K562 (cell line): ENCODE results near the gene RIOX2. TPM values are rescaled to one million over a fixed set of nuclear protein-coding genes. Genes with fewer than 3 reads are reported as not detected.

ENCODE experiments used
- ATAC-seq: fragments of 200-7000 bp; cut with Tn5 transposase; 3 replicates; pipeline ENCODE4 v1.9.1; 2020; ENCODE audit warnings: moderate library complexity
- BruUV-seq: library from RNA; stranded (reverse); fragments of 400-500 nt; replicated peaks from 2 replicates; lab custom pipeline; 2021; lab: Mats Ljungman, UMichigan
- CTCF ChIA-PET: fragments of 300-600 bp; formaldehyde crosslinking; extraction: SDS; loops from one replicate; lab custom pipeline; 2021; ENCODE audit warnings: low intra/inter-chr PET ratio; lab: Yijun Ruan, JAX
- POLR2A ChIA-PET: fragments of 300-600, 350-650 bp; sonication (Branson Sonifier 250); formaldehyde crosslinking; extraction: SDS; loops from one replicate; lab custom pipeline; 2021; ENCODE audit warnings: antibody characterized with exemption, inconsistent platforms; lab: Yijun Ruan, JAX
- DNase-seq, 4 experiments: peaks; one replicate each; pipeline versions ENCODE4 v3.0.0 to v3.0.0-alpha.2; 2011 to 2018; ENCODE audit warnings: low spot score in 3 of 4, mixed read lengths in 3 of 4; ENCODE audit errors: extremely low read depth in 1 of 4
- FAIRE-seq: peaks from 2 replicates; lab custom pipeline; 2011; peaks lifted over from hg19 to GRCh38; lab: Jason Lieb, UNC
- H2AFZ ChIP-seq: 2 replicates; pipeline ENCODE4 v1.6.0; 2011; ENCODE audit warnings: low read depth, low read length, control low read depth, inconsistent platforms
- H3K27ac ChIP-seq: fragments of 200-600 bp; 3 replicates; pipeline ENCODE4 v1.8.0; 2011; ENCODE audit warnings: low read depth, mild to moderate bottlenecking, control low read depth, inconsistent platforms, low read length, moderate library complexity, mixed read lengths; ENCODE audit errors: extremely low read depth
- H3K27me3 ChIP-seq, 2 experiments: fragments of 300-600 bp in 1 of 2; 2 replicates in 1 of 2; 3 replicates in 1 of 2; pipeline versions ENCODE4 v1.6.0 to v1.8.0; 2011; ENCODE audit warnings: inconsistent platforms in 2 of 2, low read length in 2 of 2, mild to moderate bottlenecking in 1 of 2, mixed read lengths in 1 of 2, moderate library complexity in 1 of 2; ENCODE audit not compliant: control insufficient read depth in 2 of 2, insufficient read depth in 2 of 2
- H3K36me3 ChIP-seq: fragments of 300-600 bp; 3 replicates; pipeline ENCODE4 v1.8.0; 2011; ENCODE audit warnings: mild to moderate bottlenecking, low read length, inconsistent platforms; ENCODE audit not compliant: control insufficient read depth, insufficient read depth
- H3K4me1 ChIP-seq, 2 experiments: fragments of 200-600 bp in 1 of 2; replicated peaks in 1 of 2; 2 replicates in 1 of 2; 3 replicates in 1 of 2; pipeline versions ENCODE4 v1.5.1 to v1.8.0; 2011; ENCODE audit warnings: inconsistent platforms in 2 of 2, low read length in 2 of 2, mild to moderate bottlenecking in 1 of 2, mixed read lengths in 1 of 2, moderate library complexity in 1 of 2; ENCODE audit not compliant: control insufficient read depth in 2 of 2, insufficient read depth in 2 of 2
- H3K4me2 ChIP-seq: 2 replicates; pipeline ENCODE4 v1.6.1; 2011; ENCODE audit warnings: low read length, control low read depth, inconsistent platforms, mixed read lengths; ENCODE audit not compliant: insufficient read depth
- H3K4me3 ChIP-seq: fragments of 200-600 bp; sonication (generic), shearing (Covaris generic); 2 replicates; pipeline ENCODE4 v1.5.1; 2016; ENCODE audit warnings: control low read depth, inconsistent platforms
- H3K79me2 ChIP-seq: fragments of 200-600 bp; 3 replicates; pipeline ENCODE4 v1.8.0; 2011; ENCODE audit warnings: low read length, inconsistent platforms; ENCODE audit not compliant: control insufficient read depth, insufficient read depth
- H3K9ac ChIP-seq, 2 experiments: 2 replicates each; pipeline versions ENCODE4 v1.6.0 to v1.6.1; 2011; ENCODE audit warnings: low read depth in 2 of 2, low read length in 2 of 2, control low read depth in 1 of 2, inconsistent platforms in 1 of 2, mild to moderate bottlenecking in 1 of 2, mixed read lengths in 1 of 2; ENCODE audit not compliant: insufficient read depth in 1 of 2
- H3K9me1 ChIP-seq: one replicate; pipeline ENCODE4 v1.6.0; 2011; ENCODE audit warnings: inconsistent platforms, mild to moderate bottlenecking, low read length, moderate library complexity; ENCODE audit not compliant: control insufficient read depth, insufficient read depth
- H3K9me3 ChIP-seq: replicated peaks from 2 replicates; pipeline ENCODE4 v1.5.1; 2011; ENCODE audit warnings: low read depth, low read length, inconsistent platforms; ENCODE audit not compliant: control insufficient read depth, insufficient read depth
- H4K20me1 ChIP-seq: replicated peaks from 2 replicates; pipeline ENCODE4 v1.6.1; 2011; ENCODE audit warnings: low read length, inconsistent platforms, mixed read lengths; ENCODE audit not compliant: control insufficient read depth, insufficient read depth
- FOXA3 ChIP-seq, 2 experiments: fragments of 450-650 bp in 1 of 2; sonication (generic) in 1 of 2; formaldehyde crosslinking; IDR thresholded peaks in 1 of 2; conservative IDR thresholded peaks in 1 of 2; 2 replicates each; pipeline versions ENCODE4 v1.4.0 to v1.8.0; 2020 to 2022; ENCODE audit warnings: mild to moderate bottlenecking in 2 of 2, missing genetic modification reagents in 1 of 2
- NCOA1 ChIP-seq: fragments of 450-650 bp; IDR thresholded peaks from 2 replicates; pipeline ENCODE4 v1.6.1; 2016; ENCODE audit warnings: low read depth
- PTRF ChIP-seq: fragments of 450-650 bp; IDR thresholded peaks from 2 replicates; pipeline ENCODE4 v1.6.1; 2016; ENCODE audit warnings: mild to moderate bottlenecking, missing genetic modification characterization, missing compliant biosample characterization
- RAD21 ChIP-seq, 2 experiments: fragments of 250-450 bp in 1 of 2; fragments of 450-650 bp in 1 of 2; sonication (Bioruptor Pico) in 1 of 2; formaldehyde crosslinking in 1 of 2; IDR thresholded peaks in 1 of 2; conservative IDR thresholded peaks in 1 of 2; 2 replicates each; pipeline versions ENCODE4 v1.4.0 to v1.8.0; 2020 to 2022; ENCODE audit warnings: mild to moderate bottlenecking in 2 of 2, moderate library complexity in 1 of 2
- RB1 ChIP-seq: fragments of 450-650 bp; IDR thresholded peaks from 2 replicates; pipeline ENCODE4 v1.6.1; 2017; ENCODE audit warnings: low read depth, mild to moderate bottlenecking
- SIX5 ChIP-seq, 2 experiments: IDR thresholded peaks; 2 replicates each; pipeline ENCODE4 v1.6.1; 2011; ENCODE audit warnings: low read length in 2 of 2, borderline replicate concordance in 1 of 2, low read depth in 1 of 2, mild to moderate bottlenecking in 1 of 2, moderate library complexity in 1 of 2; ENCODE audit not compliant: insufficient read depth in 1 of 2
- TBP ChIP-seq: optimal IDR thresholded peaks from 2 replicates; pipeline ENCODE3; 2011; ENCODE audit warnings: low read depth, low read length, improper control_type of control experiment
- ZNF764 ChIP-seq: fragments of 250-450 bp; sonication (Bioruptor Pico); IDR thresholded peaks from 2 replicates; pipeline ENCODE4 v1.4.0; 2020; ENCODE audit warnings: low read depth, mild to moderate bottlenecking, moderate library complexity
- WGBS: fragments of 100-300 bp; shearing (Covaris generic); methylation state at CpG from one replicate; pipeline ENCODE4 v1.1.6; 2016; ENCODE audit warnings: low coverage, mixed read lengths; ENCODE audit not compliant: insufficient coverage; ENCODE audit errors: missing lambda C conversion rate; 5-methylcytosine and 5-hydroxymethylcytosine counted together
- in situ Hi-C: fragments of 300-500 bp; cut with MboI; formaldehyde crosslinking; loops from 4 replicates; pipeline ENCODE4 v1.15.0; 2018; ENCODE audit warnings: inconsistent platforms, mixed read lengths
- intact Hi-C: fragments of 100-400 bp; cut with micrococcal nuclease; formaldehyde crosslinking; loops from 2 replicates; pipeline ENCODE4 v1.14.2; 2022
- polyA plus RNA-seq, 8 experiments: library from polyadenylated mRNA; depleted of rRNA in 4 of 8; stranded (reverse) in 5 of 8; unstranded in 3 of 8; fragments of >200 nt; fragmentation: Nextera tagmentation in 2 of 8; fragmentation: Illumina TruSeq in 1 of 8; extraction: Ambion mirVana in 2 of 8; extraction: Trizol in 1 of 8; gene quantifications; 2 replicates each; pipeline versions ENCODE4 v1.2.1 to v1.2.3, GENCODE V29; 2011 to 2014; ENCODE audit warnings: inconsistent platforms in 1 of 8, missing spikeins in 1 of 8
- total RNA-seq, 7 experiments: library from RNA; depleted of rRNA in 6 of 7; stranded (reverse); fragments of >200 nt in 6 of 7; fragmentation: Illumina TruSeq in 2 of 7; extraction: Trizol in 2 of 7; gene quantifications; 2 replicates each; pipeline versions ENCODE4 v1.2.1 to v1.2.3, GENCODE V29; 2011 to 2021; ENCODE audit warnings: low replicate concordance in 1 of 7
- TF ChIP-seq, protein P1 (sequence below): sonication (generic); formaldehyde crosslinking; IDR thresholded peaks from 2 replicates; pipeline ENCODE4 v1.8.1; 2023; ENCODE audit warnings: mild to moderate bottlenecking, missing genetic modification reagents

RIOX2 gene
- total and polyA plus RNA-seq, 9 of the 15 experiments (the other 6 are each of a cell fraction or from before 2014, with no cell fraction given) = 22.2 to 56.0 (median 32.6) TPM

GRCh38 chr3:98010194-98010882, 38.1 kb upstream of the RIOX2 start:
- H3K9me1 ChIP-seq = no peaks in the 10 kb centered on the region
- POLR2A ChIA-PET = no interaction called here
- no peaks in the 10 kb centered on the region for H3K4me1 ChIP-seq
- no peaks in the 10 kb centered on the region for H3K79me2 ChIP-seq
- no peak overlapping the region for H3K27ac ChIP-seq
- FAIRE-seq (no peak), DNase-seq (peak in 1 of 4 experiments; percentile 9), ATAC-seq (no peak)
- H3K27me3 ChIP-seq = no peaks in the 10 kb centered on the region
- no peak overlapping the region for H3K9ac ChIP-seq
- no peak overlapping the region for H3K4me3 ChIP-seq
- CTCF ChIA-PET = no interaction called here
- in situ Hi-C loops (no loop called here), intact Hi-C loops (no loop called here)
- no TSS peak for BruUV-seq
- no peak overlapping the region for H3K4me2 ChIP-seq
- WGBS = 0% methylated on average over 7 of the region's 7 CpGs
- no peak overlapping the region for H2AFZ ChIP-seq
- TF ChIP-seq NCOA1 (no peak), FOXA3 (CRISPR knock-in tag; conservative IDR thresholded peaks at IDR 0.05 in 1 of 2, IDR thresholded peaks at IDR 0.05 in 1 of 2) (0 out of 4 replicates have a peak, but pooled peaks of 1 of the 2 experiments have one; percentile 15), RAD21 (CRISPR knock-in tag; conservative IDR thresholded peaks at IDR 0.05 in 1 of 2, IDR thresholded peaks at IDR 0.05 in 1 of 2) (peak in 1 of 2 experiments; percentile 44; a peak in 2 of 4 replicates)
- no peaks in the 10 kb centered on the region for H4K20me1 ChIP-seq
- H3K9me3 ChIP-seq = no peaks in the 10 kb centered on the region
- no peaks in the 10 kb centered on the region for H3K36me3 ChIP-seq

DNA sequence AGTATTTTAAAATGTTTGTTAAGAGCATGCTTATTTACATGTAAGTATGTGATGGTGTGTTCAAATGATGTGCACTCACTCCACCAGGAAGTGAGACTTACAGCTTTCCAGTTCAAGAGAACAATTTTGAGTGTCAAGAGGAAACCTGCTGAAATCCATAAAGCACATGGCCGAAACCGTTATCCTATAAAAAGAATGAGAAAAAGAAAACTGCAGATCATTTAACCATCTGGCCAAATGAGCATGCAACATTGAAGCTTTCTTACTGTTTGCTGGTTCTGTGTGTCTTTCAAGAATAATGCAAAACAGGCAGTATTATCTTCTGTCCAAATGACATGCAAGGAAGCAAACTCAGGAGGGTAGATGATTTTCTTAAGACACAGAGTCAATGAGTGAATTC, 36.6 kb upstream of the RIOX2 start:
- H3K4me3 ChIP-seq = no peak overlapping the region
- no peaks in the 10 kb centered on the region for H3K79me2 ChIP-seq
- FAIRE-seq = no peak
- ATAC-seq = no peak
- no peak overlapping the region for H3K9ac ChIP-seq
- ChIA-PET CTCF (no interaction called here), POLR2A (no interaction called here)
- in situ Hi-C loops (no loop called here), intact Hi-C loops (no loop called here)
- no peaks in the 10 kb centered on the region for H3K27me3 ChIP-seq
- no peaks in the 10 kb centered on the region for H3K9me3 ChIP-seq
- H3K9me1 ChIP-seq = no peaks in the 10 kb centered on the region
- H2AFZ ChIP-seq = no peak overlapping the region
- H3K4me2 ChIP-seq = no peak overlapping the region
- no peaks in the 10 kb centered on the region for H4K20me1 ChIP-seq
- TF ChIP-seq TBP = no peak
- TF ChIP-seq SIX5 (IDR thresholded peaks at IDR 0.05; ENCODE audit: borderline replicate concordance in 1 of 2, insufficient read depth in 1 of 2, low read depth in 1 of 2, low read length in 2 of 2) = no peak
- TF ChIP-seq PTRF (tag) = no peak
- TF ChIP-seq, protein P1, sequence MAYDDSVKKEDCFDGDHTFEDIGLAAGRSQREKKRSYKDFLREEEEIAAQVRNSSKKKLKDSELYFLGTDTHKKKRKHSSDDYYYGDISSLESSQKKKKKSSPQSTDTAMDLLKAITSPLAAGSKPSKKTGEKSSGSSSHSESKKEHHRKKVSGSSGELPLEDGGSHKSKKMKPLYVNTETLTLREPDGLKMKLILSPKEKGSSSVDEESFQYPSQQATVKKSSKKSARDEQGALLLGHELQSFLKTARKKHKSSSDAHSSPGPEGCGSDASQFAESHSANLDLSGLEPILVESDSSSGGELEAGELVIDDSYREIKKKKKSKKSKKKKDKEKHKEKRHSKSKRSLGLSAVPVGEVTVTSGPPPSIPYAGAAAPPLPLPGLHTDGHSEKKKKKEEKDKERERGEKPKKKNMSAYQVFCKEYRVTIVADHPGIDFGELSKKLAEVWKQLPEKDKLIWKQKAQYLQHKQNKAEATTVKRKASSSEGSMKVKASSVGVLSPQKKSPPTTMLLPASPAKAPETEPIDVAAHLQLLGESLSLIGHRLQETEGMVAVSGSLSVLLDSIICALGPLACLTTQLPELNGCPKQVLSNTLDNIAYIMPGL (CRISPR knock-in tag) = no peak
- TF ChIP-seq RB1 = no peak
- no peak for TF ChIP-seq ZNF764 (CRISPR knock-in tag)
- no peaks in the 10 kb centered on the region for H3K36me3 ChIP-seq
- DNase-seq = no peak
- 0% methylated on average over 2 of the region's 2 CpGs for WGBS
- BruUV-seq = no TSS peak
- no peaks in the 10 kb centered on the region for H3K4me1 ChIP-seq
- H3K27ac ChIP-seq = no peak overlapping the region
